RCC 7860 (cell line): Measurements from ENCODE around the gene SMAP1.

Source experiments
- DNase-seq: peaks from one replicate; pipeline ENCODE4 v3.0.0-alpha.2; 2015; ENCODE audit warnings: low spot score
- FAIRE-seq: peaks from 2 replicates; lab custom pipeline; 2012; peaks lifted over from hg19 to GRCh38; lab: Jason Lieb, UNC

SMAP1 gene

DNA sequence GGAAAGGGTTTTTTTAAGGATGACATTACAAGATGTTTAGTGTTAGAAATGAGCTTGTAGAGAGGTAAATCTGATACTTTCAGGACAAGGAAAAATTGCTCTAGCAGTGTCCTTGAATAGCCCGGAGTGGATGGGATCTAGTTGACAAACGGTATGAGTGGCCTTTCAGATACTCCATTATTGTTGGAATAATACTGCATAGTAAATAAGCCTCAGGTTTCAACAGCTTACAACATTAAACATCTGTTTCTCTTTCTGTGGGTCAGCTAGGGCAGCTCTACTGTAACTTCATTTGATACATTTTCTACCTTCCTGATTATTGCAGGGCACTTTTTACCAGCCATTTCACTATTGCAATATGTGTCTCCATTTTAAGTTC lies 171.2 kb downstream of the SMAP1 start:
- DNase-seq (no peak), FAIRE-seq (no peak)

DNA sequence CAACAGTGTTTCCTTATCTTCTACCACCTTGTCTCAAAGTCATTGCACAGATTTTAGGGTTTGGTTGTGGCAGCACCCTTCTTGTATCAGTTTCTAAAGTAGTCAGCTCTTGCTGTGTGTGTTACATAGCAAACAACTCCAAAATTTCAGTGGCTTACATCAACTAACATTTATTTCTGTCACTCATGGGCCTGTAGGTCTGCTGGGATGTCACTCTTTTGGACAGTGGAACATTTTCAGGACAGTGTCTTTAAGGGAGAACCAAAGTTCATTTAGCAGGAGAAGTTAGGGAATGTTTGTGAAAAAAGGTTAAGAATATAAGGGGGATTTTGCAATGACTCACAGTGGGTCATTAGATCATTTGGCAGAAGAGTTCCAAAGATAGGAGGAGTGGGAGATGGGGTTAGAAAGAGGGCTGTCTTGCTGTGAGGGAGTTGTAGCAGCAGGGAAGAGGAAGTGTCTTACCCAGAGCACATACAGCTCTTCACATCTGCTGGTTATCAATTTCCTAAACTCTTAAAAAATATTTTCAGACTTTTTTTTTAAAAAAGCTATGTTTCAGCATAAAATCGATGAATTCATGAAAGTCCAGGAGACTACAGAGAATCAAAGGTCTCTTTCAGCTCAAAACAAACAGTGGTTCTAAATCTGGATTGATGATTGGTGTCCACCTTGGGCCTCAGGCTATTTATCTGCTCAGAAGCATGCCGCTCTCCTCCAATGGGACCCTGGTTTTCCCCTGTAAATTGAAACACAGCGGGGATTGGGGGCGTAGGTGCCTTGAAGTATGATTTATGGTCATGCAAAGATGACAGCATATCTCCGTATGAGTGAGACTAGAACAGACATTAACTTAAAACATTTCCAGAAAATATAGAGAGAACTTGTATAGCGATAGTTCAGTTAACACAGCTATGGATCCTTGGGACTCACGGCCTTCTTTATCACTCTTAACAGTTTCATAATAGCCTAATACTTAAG lies 171.9 kb downstream of the SMAP1 start:
- DNase-seq (no peak), FAIRE-seq (no peak)

- DNase-seq: no peak
- no peak for FAIRE-seq
These were observed 173.4 kb downstream of the SMAP1 start for GRCh38 chr6:70841112-70841511.

- FAIRE-seq (no peak), DNase-seq (no peak)
These were observed 174.9 kb downstream of the SMAP1 start for GRCh38 chr6:70842541-70842940.

DNA sequence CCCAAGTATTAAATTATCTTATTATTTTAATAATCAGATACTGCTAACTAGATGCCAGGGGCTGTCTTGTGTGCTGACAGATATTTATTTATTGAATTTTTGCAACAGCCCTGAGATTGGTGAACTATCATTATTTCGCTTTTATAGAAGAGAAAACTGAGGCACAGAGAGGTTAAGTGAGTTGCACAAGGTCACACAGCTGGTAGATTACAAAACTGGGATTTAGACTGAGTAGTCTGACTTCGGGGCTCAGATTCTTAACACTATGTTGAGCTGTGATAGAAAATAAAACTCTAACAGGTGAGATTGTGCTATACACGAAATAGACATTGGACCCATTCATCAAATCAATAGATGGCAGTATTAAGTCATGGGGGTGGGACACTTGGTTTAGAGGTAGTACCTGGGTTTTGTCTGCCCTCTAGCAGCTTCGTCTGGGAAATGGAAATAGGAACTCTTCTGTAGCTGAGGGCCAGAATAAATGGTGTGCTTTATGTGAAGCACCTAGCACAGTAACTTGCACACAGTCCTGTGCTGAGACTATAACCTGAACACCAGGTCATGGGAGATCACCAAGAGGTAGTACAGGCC lies 175.7 kb downstream of the SMAP1 start:
- DNase-seq: no peak
- FAIRE-seq: no peak

GRCh38 chr6:70844301-70844700 lies 176.6 kb downstream of the SMAP1 start:
- DNase-seq (no peak), FAIRE-seq (no peak)

DNA sequence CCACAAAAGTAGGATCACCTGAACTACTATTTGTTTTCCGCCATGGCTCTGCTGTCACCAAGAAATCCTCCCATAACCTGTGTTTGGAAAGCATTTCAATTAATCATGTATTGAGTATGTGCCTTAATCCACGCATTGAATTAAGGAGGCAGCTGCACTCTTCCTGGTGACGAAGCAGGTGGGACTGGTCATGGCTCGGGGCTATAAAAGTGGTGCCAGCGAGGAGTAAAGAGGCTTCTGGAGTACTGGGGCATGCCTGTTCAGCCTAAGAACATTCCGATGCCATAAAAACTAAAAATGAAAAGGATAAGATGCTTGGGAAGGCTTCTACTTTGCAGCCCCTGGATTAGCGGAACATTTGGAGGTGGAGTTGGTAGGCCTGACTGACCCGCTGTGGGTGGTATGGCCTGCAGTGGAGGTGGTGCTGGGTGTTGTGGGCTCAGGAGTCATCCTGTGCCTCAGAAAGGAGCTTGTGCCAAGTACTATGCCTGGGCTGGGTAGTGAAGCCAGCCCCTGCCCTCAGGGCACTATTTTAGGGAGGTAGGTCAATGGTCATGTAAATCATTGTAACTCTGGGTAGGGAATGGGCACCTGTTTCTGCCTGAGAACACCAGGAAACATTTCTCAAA lies 178.6 kb downstream of the SMAP1 start:
- FAIRE-seq: no peak
- no peak for DNase-seq

DNA sequence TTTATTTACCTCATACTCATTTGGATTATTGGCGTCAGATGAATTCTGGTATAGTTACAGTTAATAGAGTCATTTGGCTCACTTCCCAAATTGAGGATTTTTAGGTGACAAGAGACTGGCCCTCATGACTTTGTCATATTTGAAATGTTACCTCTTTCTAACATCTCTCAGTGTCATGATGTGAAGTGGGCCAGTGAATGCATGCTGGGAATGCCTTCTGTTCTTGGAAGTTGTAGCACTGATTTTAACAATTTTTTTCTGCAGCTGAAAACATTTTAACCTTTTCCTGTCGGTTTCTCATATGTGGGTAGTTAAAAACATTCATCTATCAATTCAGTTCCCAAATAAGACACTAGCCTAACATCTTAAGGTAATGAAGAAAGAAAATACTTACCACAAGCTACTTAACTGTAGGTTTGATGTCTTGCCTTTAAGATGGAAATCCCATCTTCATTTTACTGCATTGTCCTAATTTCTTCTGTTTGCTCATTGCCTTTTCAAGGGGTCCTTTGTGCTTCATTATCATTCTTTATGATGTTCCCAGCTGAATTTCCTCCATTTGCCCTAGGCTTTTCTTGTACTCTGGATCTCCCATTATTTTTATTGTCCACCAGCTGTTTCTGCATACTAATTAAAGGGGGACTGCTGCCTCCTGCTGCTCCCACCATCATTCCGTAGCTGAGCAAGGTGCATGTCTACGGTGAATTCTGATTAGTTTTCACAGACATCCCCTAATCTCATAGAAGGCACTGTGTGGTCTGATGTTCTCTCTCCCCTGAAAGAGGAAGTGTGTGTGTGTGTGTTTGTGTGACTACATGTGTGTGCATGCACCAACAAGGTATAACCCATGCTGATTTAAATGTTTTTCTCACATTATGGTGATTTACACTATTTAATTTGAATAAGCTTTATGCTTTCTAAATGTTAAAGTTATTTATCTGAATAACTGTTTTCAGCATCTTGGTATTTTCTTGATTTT lies 179.7 kb downstream of the SMAP1 start:
- DNase-seq: no peak
- no peak for FAIRE-seq

DNA sequence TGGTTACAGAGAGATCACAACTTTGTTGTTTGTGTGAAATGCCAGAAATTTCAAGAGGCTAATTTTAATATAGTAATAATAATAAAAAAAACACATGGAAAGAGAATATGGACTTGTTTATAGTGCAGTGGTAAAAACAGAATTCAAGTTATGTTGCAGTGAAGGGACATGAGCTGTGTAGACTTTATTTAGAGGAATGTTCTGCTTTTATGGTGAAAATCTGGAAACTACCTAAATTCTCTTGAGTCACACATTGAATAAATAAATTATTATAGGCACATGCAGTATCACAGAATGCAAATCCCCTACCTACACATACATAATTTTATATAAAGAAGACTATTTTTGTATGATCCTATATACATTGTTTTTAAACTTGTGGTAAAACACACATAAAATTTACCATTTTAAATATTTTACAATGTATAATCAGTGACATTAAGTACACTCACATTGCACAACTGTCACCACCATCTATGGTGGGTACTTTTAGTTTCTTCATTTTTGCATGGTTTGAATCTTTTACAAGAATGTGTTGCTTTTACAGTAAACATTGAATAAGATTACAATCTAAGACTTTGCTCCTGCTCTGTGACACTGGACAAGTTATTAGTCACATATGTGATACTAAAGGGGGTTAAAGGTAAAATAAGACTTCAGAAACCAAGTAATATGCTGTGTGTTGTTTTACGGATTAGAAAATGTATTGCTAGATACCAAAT lies 181.8 kb downstream of the SMAP1 start:
- DNase-seq (no peak), FAIRE-seq (no peak)

GRCh38 chr6:70852667-70853246 lies 185.1 kb downstream of the SMAP1 start:
- DNase-seq (no peak), FAIRE-seq (no peak)

GRCh38 chr6:70857387-70858077 lies 189.8 kb downstream of the SMAP1 start:
- no peak for FAIRE-seq

DNA sequence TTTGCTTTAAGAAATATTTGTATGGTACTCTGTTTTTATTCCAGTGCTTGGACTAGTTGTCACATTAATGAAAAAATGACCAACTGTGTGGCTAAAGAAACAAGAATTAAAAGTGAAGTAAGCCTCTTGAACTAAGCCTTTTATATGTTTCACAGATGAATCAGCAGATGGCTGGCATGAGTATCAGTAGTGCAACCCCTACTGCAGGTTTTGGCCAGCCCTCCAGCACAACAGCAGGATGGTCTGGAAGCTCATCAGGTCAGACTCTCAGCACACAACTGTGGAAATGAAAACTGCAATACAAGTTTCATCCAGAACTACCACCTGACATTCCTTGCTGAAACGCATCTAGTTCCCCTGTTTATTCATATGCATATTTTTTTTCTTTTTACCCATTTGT lies 192.4 kb downstream of the SMAP1 start:
- FAIRE-seq (no peak), DNase-seq (no peak)

More at GRCh38 chr6:70857387-70858077, 189.8 kb downstream of the SMAP1 start:
- DNase-seq: no peak

DNA sequence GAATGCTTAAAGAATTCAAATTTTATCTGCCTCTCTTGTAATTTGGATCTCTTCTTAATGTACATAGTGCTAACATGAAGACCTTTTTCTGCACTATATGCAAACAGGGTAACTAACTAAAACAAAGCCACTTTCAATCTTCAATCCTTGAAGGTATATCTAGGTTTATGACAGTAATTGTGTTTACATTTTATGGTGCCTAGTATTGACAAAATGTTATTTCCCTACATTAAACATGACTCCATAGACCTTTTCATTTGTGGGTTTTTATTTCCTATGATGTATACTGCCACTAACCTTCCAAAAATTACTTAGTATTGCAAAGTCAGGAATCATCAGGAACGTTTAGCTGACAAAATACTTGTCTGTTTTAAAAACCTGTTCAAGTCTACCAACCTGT lies 193.2 kb downstream of the SMAP1 start:
- FAIRE-seq: no peak
- DNase-seq: no peak

- DNase-seq: no peak
- FAIRE-seq: no peak
These were observed 195.7 kb downstream of the SMAP1 start for GRCh38 chr6:70863343-70863742.

- FAIRE-seq: no peak
- DNase-seq: no peak
These were observed 196.7 kb downstream of the SMAP1 start for GRCh38 chr6:70864401-70864800.

GRCh38 chr6:70872469-70872868 lies 204.8 kb downstream of the SMAP1 start:
- FAIRE-seq: no peak
- DNase-seq: no peak

DNA sequence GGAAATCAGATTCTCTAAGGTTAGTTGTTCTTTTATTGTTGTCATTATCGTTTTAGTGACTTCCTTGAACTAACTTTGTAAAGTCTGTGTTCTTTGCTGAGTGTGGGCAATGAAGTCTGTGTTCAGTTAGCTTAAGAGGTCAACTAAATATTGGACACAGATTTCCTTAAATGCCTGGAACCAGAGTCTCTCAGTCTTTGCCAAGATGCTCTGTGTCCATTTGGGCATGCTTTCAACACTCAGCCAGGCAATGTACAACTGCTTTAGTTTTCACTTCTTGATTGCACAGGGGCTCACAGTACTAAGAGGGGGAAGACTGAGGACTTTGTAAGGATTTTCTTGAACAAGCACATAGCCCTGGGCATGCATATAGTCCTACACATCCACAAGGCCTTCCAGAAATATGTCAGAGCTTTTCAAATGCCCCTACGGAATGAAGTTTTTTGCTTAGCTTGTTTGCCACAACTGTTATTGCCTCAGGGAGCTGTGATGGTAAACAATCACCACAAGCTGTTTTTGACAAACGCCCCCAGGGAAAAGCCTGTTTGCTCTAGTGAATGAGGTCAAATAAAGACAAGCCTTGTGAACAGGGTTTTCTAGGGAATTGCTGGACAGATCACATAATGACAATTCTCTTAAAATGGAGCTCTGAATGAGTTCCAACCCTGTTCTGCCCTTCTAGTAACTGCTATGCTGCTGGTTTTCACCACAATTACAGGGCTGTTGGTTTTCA lies 206.7 kb downstream of the SMAP1 start:
- no peak for FAIRE-seq
- DNase-seq: no peak

GRCh38 chr6:70879496-70879895 lies 211.8 kb downstream of the SMAP1 start:
- DNase-seq (no peak), FAIRE-seq (no peak)
